NB4 (cell line): Measurements from ENCODE around the gene CTSE.

Experiments
- CTCF ChIP-seq: IDR thresholded peaks from one replicate; pipeline ENCODE4 v1.5.1; 2012; ENCODE audit warnings: low read depth, low read length
- POLR2A ChIP-seq: IDR thresholded peaks from 2 replicates; pipeline ENCODE4 v1.6.1; 2011; ENCODE audit warnings: mild to moderate bottlenecking; ENCODE audit not compliant: insufficient read length; ENCODE audit errors: extremely low read depth

- TF ChIP-seq CTCF = no peak
- TF ChIP-seq POLR2A = no peak
Observed at GRCh38 chr1:206023695-206024094, at the start of gene CTSE.
